IMR-90 (cell line): ENCODE data around the gene NTN4. TPM values are rescaled to one million over a fixed set of nuclear protein-coding genes. Genes with fewer than 3 reads are reported as not detected.
A peak's percentile ranks its signal among the peaks of the same experiment; 100 is the strongest.

Experiments used
- ATAC-seq: fragments of 200-7000 bp; cut with Tn5 transposase; 2 replicates; pipeline ENCODE4 v1.9.1; 2020; ENCODE audit warnings: low read depth, mild to moderate bottlenecking, moderate library complexity
- BruUV-seq: library from RNA; stranded (reverse); fragments of 400-500 nt; replicated peaks from 2 replicates; lab custom pipeline; 2021; lab: Mats Ljungman, UMichigan
- CTCF ChIA-PET: fragments of 300-600 bp; formaldehyde crosslinking; extraction: SDS; loops from one replicate; lab custom pipeline; 2021; ENCODE audit warnings: antibody characterized with exemption; lab: Yijun Ruan, JAX
- POLR2A ChIA-PET: fragments of 300-600 bp; sonication (Branson Sonifier 250); formaldehyde crosslinking; loops from one replicate; lab custom pipeline; 2022; ENCODE audit warnings: antibody characterized with exemption; ENCODE audit not compliant: unreplicated experiment; lab: Charles Lee
- DNase-seq: peaks from one replicate; pipeline ENCODE4 v3.0.0; 2013
- H2AFZ ChIP-seq: replicated peaks from 2 replicates; pipeline ENCODE3; 2013; ENCODE audit warnings: low read length, mild to moderate bottlenecking; ENCODE audit not compliant: poor library complexity
- H2AK5ac ChIP-seq: 2 replicates; pipeline ENCODE4 v1.6.1; 2013; ENCODE audit warnings: low read depth, low read length, inconsistent platforms
- H2AK9ac ChIP-seq: replicated peaks from 2 replicates; pipeline ENCODE3; 2013; ENCODE audit warnings: mild to moderate bottlenecking, low read depth, low read length, moderate library complexity; ENCODE audit not compliant: poor library complexity
- H2BK120ac ChIP-seq: 2 replicates; pipeline ENCODE4 v1.6.1; 2013; ENCODE audit warnings: low read depth, low read length, inconsistent platforms
- H2BK15ac ChIP-seq: 3 replicates; pipeline ENCODE4 v1.6.1; 2013; ENCODE audit warnings: low read depth, low read length, inconsistent platforms
- H2BK20ac ChIP-seq: 2 replicates; pipeline ENCODE4 v1.6.1; 2013; ENCODE audit warnings: low read depth, mild to moderate bottlenecking, inconsistent platforms, low read length, moderate library complexity
- H2BK5ac ChIP-seq: 2 replicates; pipeline ENCODE4 v1.6.1; 2013; ENCODE audit warnings: mild to moderate bottlenecking, low read depth, low read length, inconsistent platforms; ENCODE audit not compliant: poor library complexity, severe bottlenecking
- H3K14ac ChIP-seq: replicated peaks from 2 replicates; pipeline ENCODE4 v1.6.1; 2013; ENCODE audit warnings: low read depth, low read length, inconsistent platforms
- H3K18ac ChIP-seq: 2 replicates; pipeline ENCODE4 v1.6.1; 2013; ENCODE audit warnings: low read depth, low read length, control low read depth
- H3K23ac ChIP-seq: 2 replicates; pipeline ENCODE4 v1.6.1; 2013; ENCODE audit warnings: low read depth, low read length, inconsistent platforms
- H3K27ac ChIP-seq: 2 replicates; pipeline ENCODE4 v1.5.1; 2013; ENCODE audit warnings: mild to moderate bottlenecking, control low read depth, low read length; ENCODE audit not compliant: insufficient read depth
- H3K27me3 ChIP-seq: 2 replicates; pipeline ENCODE4 v1.6.1; 2013; ENCODE audit warnings: low read length; ENCODE audit not compliant: control insufficient read depth, insufficient read depth
- H3K36me3 ChIP-seq: 2 replicates; pipeline ENCODE4 v1.6.1; 2013; ENCODE audit warnings: low read length, mixed read lengths; ENCODE audit not compliant: control insufficient read depth, insufficient read depth
- H3K4ac ChIP-seq: 2 replicates; pipeline ENCODE4 v1.6.1; 2013; ENCODE audit warnings: low read depth, low read length, inconsistent platforms
- H3K4me1 ChIP-seq: 2 replicates; pipeline ENCODE4 v1.6.1; 2013; ENCODE audit warnings: low read length, mixed read lengths; ENCODE audit not compliant: control insufficient read depth, insufficient read depth
- H3K4me2 ChIP-seq: 2 replicates; pipeline ENCODE4 v1.6.1; 2013; ENCODE audit warnings: low read depth, mild to moderate bottlenecking, control low read depth, low read length, moderate library complexity
- H3K4me3 ChIP-seq: 2 replicates; pipeline ENCODE4 v1.5.1; 2013; ENCODE audit warnings: low read depth, mild to moderate bottlenecking, control low read depth, low read length, moderate library complexity; ENCODE audit not compliant: insufficient read depth
- H3K56ac ChIP-seq: 2 replicates; pipeline ENCODE4 v1.6.1; 2013; ENCODE audit warnings: low read length, inconsistent platforms; ENCODE audit not compliant: insufficient read depth; ENCODE audit errors: extremely low read depth
- H3K79me1 ChIP-seq, 2 experiments: 2 replicates each; pipeline ENCODE4 v1.6.1; 2013; ENCODE audit warnings: low read length in 2 of 2, inconsistent platforms in 1 of 2, low read depth in 1 of 2
- H3K9ac ChIP-seq: 2 replicates; pipeline ENCODE4 v1.6.1; 2013; ENCODE audit warnings: low read depth, low read length, control low read depth
- H3K9me1 ChIP-seq: 2 replicates; pipeline ENCODE4 v1.6.1; 2013; ENCODE audit warnings: low read length, inconsistent platforms; ENCODE audit not compliant: insufficient read depth
- H3K9me3 ChIP-seq: 2 replicates; pipeline ENCODE4 v1.6.1; 2013; ENCODE audit warnings: low read length; ENCODE audit not compliant: control insufficient read depth, insufficient read depth
- H4K20me1 ChIP-seq: 2 replicates; pipeline ENCODE4 v1.6.1; 2013; ENCODE audit warnings: low read length, inconsistent platforms; ENCODE audit not compliant: insufficient read depth
- H4K5ac ChIP-seq: 2 replicates; pipeline ENCODE4 v1.6.1; 2013; ENCODE audit warnings: mild to moderate bottlenecking, low read depth, low read length, control low read depth
- H4K8ac ChIP-seq, 2 experiments: 2 replicates each; pipeline ENCODE4 v1.6.1; 2013; ENCODE audit warnings: low read depth in 2 of 2, low read length in 2 of 2, control low read depth in 1 of 2, inconsistent platforms in 1 of 2
- H4K91ac ChIP-seq: 2 replicates; pipeline ENCODE4 v1.6.1; 2013; ENCODE audit warnings: low read depth, low read length, inconsistent platforms; ENCODE audit not compliant: insufficient read depth
- MAFK ChIP-seq: IDR thresholded peaks from 2 replicates; pipeline ENCODE4 v1.6.1; 2012; ENCODE audit warnings: low read depth, low read length, improper control_type of control experiment
- NFE2L2 ChIP-seq: fragments of 150-350 bp; IDR thresholded peaks from 2 replicates; pipeline ENCODE4 v1.6.1; 2016; ENCODE audit warnings: low read depth, mild to moderate bottlenecking, low read length
- WGBS, 2 experiments: methylation state at CpG; one replicate each; pipeline versions ENCODE4 v1.1.5 to v1.1.7; 2013; ENCODE audit warnings: missing lambda C conversion rate in 2 of 2; ENCODE audit not compliant: insufficient read length in 1 of 2; ENCODE audit errors: extremely low coverage in 2 of 2; 5-methylcytosine and 5-hydroxymethylcytosine counted together
- dilution Hi-C: fragments of 300-500 bp; cut with HindIII; formaldehyde crosslinking; loops from one replicate; pipeline ENCODE4 v1.14.3; 2018; ENCODE audit warnings: low sequenced_read_pairs; ENCODE audit not compliant: unreplicated experiment
- in situ Hi-C: fragments of 300-500 bp; cut with MboI; formaldehyde crosslinking; loops from 3 replicates; pipeline ENCODE4 v1.14.3; 2019; ENCODE audit warnings: low sequenced_read_pairs, inconsistent platforms, mixed read lengths
- intact Hi-C: fragments of 100-400 bp; cut with micrococcal nuclease; formaldehyde crosslinking; loops from 2 replicates; pipeline ENCODE4 v1.10.0; 2022
- polyA plus RNA-seq, 3 experiments: library from polyadenylated mRNA; depleted of rRNA; stranded (reverse); fragments of >200 nt; gene quantifications; 2 replicates each; pipeline ENCODE4 v1.2.3, GENCODE V29; 2012; ENCODE audit warnings: low replicate concordance in 1 of 3
- total RNA-seq: library from RNA; depleted of rRNA; stranded (reverse); fragments of >200 nt; gene quantifications from 2 replicates; pipeline ENCODE4 v1.2.3, GENCODE V29; 2012

Gene NTN4
- total and polyA plus RNA-seq, 2 of the 4 experiments (the other 2 are of a cell fraction), result 54.6 to 56.6 TPM

DNA sequence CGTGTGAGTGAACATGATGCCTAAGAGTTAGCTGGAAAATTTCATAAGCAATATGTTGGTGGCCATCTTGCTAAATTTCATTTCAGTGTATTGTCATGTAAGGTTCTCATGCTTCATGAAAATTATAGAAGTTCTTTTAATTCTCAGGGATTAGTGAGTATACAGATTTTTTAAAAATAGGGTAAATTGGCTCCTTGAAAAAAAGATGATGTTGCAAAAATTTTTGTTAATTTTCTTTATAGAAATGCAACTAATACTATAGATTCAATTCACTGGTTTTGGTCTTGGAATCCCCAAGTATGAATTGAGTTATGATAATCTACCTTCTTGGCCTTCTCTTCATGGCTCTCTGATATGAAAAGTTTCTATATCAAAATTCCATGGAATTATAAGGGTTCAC, 75.4 kb downstream of the NTN4 start:
- H2BK20ac ChIP-seq, result no peak overlapping the region
- no peaks in the 10 kb centered on the region for H3K27me3 ChIP-seq
- peak overlapping the region; percentile 69; the same call in 1 of the 2 replicates for H2AK5ac ChIP-seq
- H3K4ac ChIP-seq, result no peak overlapping the region
- H3K56ac ChIP-seq, result no peak overlapping the region
- in situ Hi-C loops, result no loop called here
- no TSS peak for BruUV-seq
- peak overlapping the region; percentile 29; the same call in 1 of the 2 replicates for H3K23ac ChIP-seq
- no peak overlapping the region for H4K5ac ChIP-seq
- H2AFZ ChIP-seq, result no peak overlapping the region
- ATAC-seq (no peak), DNase-seq (no peak)
- 0 out of 4 replicates have a peak overlapping the region, but pooled peaks of 1 of the 2 experiments have one; percentile 33 for H4K8ac ChIP-seq
- H3K9me3 ChIP-seq, result no peaks in the 10 kb centered on the region
- H3K4me1 ChIP-seq, result no peaks in the 10 kb centered on the region
- H4K20me1 ChIP-seq, result no peaks in the 10 kb centered on the region
- H3K79me1 ChIP-seq, result peaks cover 0 to 14% of the 10 kb centered on the region in 2 experiments; a peak in 1 of 4 replicates
- H3K4me3 ChIP-seq, result no peak overlapping the region
- CTCF ChIA-PET, result interaction anchor here (0.7 kb wide), 1 partner anchor 82 kb away, joined by 3 read pairs; no protein-coding TSS in a partner anchor
- H2BK5ac ChIP-seq, result no peak overlapping the region
- H4K91ac ChIP-seq, result no peak overlapping the region
- H2BK120ac ChIP-seq, result no peak overlapping the region
- peaks cover 2% of the 10 kb centered on the region; the same call in 1 of the 2 replicates for H3K9me1 ChIP-seq
- H2BK15ac ChIP-seq, result no peak overlapping the region
- no peak overlapping the region for H3K27ac ChIP-seq
- POLR2A ChIA-PET, result no interaction called here
- intact Hi-C loops, result no loop called here
- H3K9ac ChIP-seq, result no peak overlapping the region
- no peak overlapping the region for H2AK9ac ChIP-seq
- no peak overlapping the region for H3K18ac ChIP-seq
- H3K36me3 ChIP-seq, result peaks cover 17% of the 10 kb centered on the region
- TF ChIP-seq NFE2L2 (no peak), MAFK (peak; percentile 63; the same call in 1 of the 2 replicates)
- WGBS, 2 experiments, result no CpG with 5 or more reads among the region's 1 CpG
- dilution Hi-C loops, result no loop called here
- H3K4me2 ChIP-seq, result no peak overlapping the region
- 0 out of 2 replicates have a peak overlapping the region, but pooled peaks have one; percentile 63 for H3K14ac ChIP-seq
